ENCODE data around the gene DNAJB2.

The DNAJB2 gene

DNA sequence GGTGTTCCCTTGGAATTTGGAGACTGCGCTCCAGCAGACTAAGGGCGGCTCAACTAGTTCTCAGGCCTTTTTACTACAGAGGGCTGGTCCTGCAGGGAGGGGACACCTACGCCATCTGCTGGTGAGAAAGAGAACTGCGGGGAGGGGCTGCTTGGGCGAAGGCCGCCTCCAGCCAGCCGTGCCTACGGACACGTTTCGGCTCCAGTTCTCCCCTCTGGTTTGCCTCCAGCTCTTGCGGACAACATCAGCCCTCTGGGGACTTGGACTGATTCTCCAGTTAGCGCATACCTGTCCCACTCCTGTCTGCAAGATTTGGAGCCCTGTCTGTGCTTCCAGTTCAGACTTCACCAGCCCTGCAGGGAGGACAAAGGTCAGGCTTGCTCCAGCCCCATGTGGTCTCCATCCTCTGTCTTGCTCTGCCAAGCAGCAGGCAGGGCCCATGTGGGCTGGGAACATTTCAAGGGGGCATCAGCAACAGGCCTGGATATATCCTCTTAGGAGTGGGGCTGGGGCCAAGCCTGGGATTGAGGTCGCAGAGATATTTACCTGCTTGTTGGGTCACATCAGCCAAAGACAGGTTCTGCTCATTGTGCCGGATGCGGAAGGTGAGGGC, 19.7 kb downstream of the DNAJB2 start:
- in situ Hi-C loops (cut with MboI; ENCODE audit: low sequenced_read_pairs, unreplicated experiment) = loop anchor here (25.0 kb wide), 1 partner anchor 137 kb away; the partner anchor contains the start of genes NHEJ1 and SLC23A3
- DNase-seq (ENCODE audit: low spot score) = peak; percentile 96
- TF ChIP-seq, protein P1, sequence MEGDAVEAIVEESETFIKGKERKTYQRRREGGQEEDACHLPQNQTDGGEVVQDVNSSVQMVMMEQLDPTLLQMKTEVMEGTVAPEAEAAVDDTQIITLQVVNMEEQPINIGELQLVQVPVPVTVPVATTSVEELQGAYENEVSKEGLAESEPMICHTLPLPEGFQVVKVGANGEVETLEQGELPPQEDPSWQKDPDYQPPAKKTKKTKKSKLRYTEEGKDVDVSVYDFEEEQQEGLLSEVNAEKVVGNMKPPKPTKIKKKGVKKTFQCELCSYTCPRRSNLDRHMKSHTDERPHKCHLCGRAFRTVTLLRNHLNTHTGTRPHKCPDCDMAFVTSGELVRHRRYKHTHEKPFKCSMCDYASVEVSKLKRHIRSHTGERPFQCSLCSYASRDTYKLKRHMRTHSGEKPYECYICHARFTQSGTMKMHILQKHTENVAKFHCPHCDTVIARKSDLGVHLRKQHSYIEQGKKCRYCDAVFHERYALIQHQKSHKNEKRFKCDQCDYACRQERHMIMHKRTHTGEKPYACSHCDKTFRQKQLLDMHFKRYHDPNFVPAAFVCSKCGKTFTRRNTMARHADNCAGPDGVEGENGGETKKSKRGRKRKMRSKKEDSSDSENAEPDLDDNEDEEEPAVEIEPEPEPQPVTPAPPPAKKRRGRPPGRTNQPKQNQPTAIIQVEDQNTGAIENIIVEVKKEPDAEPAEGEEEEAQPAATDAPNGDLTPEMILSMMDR (IDR thresholded peaks at IDR 0.05; ENCODE audit: borderline replicate concordance, control extremely low read depth, extremely low read depth, insufficient read depth, missing control alignments) = peak; percentile 99

DNA sequence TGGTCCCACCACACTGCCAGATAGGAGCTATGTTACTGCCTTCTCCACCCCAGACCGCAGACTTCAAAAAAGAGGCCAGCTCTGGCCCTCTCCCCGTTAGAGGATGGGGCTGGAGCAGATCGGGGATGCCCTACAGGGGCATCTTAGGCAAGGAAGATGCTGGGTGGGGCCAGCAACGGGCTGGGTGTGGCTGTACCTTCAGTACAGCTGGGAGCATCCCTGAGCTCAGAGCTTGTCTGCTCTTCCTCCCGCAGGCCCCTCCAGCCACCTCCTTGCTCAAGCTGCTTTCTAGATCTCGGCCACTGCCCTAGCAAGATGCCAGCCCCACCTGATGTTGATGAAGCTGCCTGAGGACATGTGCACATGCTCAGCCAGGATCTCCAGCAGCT, 20.2 kb downstream of the DNAJB2 start:
- peak; percentile 34 for DNase-seq (ENCODE audit: low spot score)
- in situ Hi-C loops (cut with MboI; ENCODE audit: low sequenced_read_pairs, unreplicated experiment) = loop anchor here (25.0 kb wide), 1 partner anchor 137 kb away; the partner anchor contains the start of genes NHEJ1 and SLC23A3
- TF ChIP-seq, protein P1 (IDR thresholded peaks at IDR 0.05; ENCODE audit: borderline replicate concordance, control extremely low read depth, extremely low read depth, insufficient read depth, missing control alignments) = no peak

DNA sequence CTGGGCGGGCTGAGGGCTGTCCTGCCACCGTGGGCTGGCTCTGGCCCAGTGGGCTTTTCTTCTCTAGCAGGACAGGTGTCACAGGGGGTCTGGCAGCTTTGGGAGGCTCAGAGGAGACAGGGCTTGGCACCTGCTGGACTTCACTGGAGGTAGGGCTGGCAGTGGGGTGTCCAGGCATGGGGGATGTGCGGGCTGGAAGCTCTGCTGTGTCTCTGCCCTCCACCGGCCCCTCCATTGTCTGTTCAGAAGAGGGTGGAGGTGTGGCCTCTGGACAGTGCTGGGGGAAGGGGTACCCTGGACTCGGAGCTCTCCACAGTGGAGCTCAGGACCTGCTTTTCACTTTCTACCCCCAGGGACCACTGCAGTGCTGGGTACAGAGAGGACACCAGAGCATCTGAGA, 20.9 kb downstream of the DNAJB2 start:
- TF ChIP-seq, protein P1 (IDR thresholded peaks at IDR 0.05; ENCODE audit: borderline replicate concordance, control extremely low read depth, extremely low read depth, insufficient read depth, missing control alignments) = no peak
- in situ Hi-C loops (cut with MboI; ENCODE audit: low sequenced_read_pairs, unreplicated experiment) = loop anchor here (25.0 kb wide), 1 partner anchor 263 kb away; the partner anchor contains the start of gene CFAP65
- peak; percentile 26 for DNase-seq (ENCODE audit: low spot score)

DNA sequence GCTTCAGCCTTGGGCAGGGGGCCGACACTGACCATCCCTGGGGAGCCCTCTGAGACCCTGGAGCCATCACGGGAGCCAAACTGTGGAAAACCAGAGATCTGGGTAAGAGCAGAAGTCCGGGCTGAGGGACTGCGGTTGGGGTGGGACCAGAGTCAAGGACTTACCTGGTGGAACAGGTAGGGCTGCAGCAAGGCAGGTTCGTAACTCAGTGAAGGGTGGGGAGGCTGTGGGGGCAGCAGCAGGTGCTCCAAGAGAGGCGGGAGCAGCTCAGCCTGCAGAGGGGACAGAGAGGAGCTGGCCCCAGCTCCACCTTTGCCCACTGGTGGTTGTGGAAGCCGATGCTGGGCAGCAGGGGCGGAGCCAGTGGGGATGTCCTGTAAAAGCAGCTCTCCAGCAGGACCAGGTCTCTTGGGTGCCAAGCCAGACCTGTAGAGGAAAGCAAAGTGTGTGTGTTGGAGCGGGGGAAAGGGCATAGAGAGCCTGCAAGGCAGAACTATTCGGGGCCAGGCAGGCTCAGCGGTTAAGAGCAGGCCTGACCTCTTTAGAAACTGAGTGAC, 23.3 kb downstream of the DNAJB2 start:
- DNase-seq (ENCODE audit: low spot score) = no peak
- in situ Hi-C loops (cut with MboI; ENCODE audit: low sequenced_read_pairs, unreplicated experiment) = loop anchor here (25.0 kb wide), 1 partner anchor 265 kb away; the partner anchor contains the start of gene CFAP65
- TF ChIP-seq, protein P1 (IDR thresholded peaks at IDR 0.05; ENCODE audit: borderline replicate concordance, control extremely low read depth, extremely low read depth, insufficient read depth, missing control alignments) = no peak

DNA sequence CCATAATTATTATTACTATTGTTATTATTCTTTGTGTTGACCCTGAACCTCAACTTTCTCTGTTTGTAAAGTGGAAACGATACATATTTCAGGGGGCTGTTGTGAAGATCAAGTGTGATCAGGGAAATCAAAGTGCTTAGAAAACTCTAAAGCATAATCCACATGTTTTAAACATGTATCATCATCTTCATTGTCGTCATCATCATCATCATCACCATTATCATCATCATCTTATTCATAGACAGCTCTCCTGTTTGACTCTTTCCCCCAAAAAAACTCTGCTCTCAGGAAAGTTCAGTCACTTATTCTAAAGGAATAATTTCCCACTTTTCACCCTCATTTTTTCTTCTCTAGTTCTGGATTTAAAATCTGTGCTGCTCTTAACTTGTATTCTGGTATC, 25.1 kb downstream of the DNAJB2 start:
- in situ Hi-C loops (cut with MboI; ENCODE audit: low sequenced_read_pairs, unreplicated experiment) = loop anchor here (25.0 kb wide), 1 partner anchor 267 kb away; the partner anchor contains the start of gene CFAP65
- no peak for DNase-seq (ENCODE audit: low spot score)
- TF ChIP-seq, protein P1 (IDR thresholded peaks at IDR 0.05; ENCODE audit: borderline replicate concordance, control extremely low read depth, extremely low read depth, insufficient read depth, missing control alignments) = no peak

DNA sequence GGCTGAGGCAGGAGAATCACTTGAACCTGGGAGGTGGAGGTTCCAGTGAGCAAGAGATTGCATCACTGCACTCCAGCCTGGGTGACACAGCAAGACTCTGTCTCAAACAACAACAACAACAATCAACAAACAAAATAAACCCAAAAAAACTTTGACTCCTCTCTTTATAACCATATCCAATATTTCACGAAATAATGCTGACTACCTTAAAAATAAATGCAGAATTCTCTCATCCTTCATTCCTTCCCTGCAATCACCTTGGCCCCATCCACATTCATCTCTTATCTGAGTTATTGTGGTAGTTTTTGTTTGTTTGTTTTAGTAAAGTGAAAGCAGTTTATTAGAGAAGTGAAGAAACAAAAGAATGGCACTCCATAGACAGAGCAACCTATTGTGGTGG, 26.9 kb downstream of the DNAJB2 start:
- TF ChIP-seq, protein P1 (IDR thresholded peaks at IDR 0.05; ENCODE audit: borderline replicate concordance, control extremely low read depth, extremely low read depth, insufficient read depth, missing control alignments) = no peak
- DNase-seq (ENCODE audit: low spot score) = no peak
- in situ Hi-C loops (cut with MboI; ENCODE audit: low sequenced_read_pairs, unreplicated experiment) = loop anchor here (25.0 kb wide), 1 partner anchor 269 kb away; the partner anchor contains the start of gene CFAP65
